Retinal pigment epithelial cell (primary cell): ENCODE measurements around the gene DDX10.

Experiments used
- DNase-seq: peaks from one replicate; pipeline ENCODE4 v3.0.0-alpha.2; 2010; ENCODE audit warnings: low read depth
- H3K4me3 ChIP-seq: 2 replicates; pipeline ENCODE4 v1.5.1; 2011; ENCODE audit warnings: mild to moderate bottlenecking, low read length, control low read depth, moderate library complexity
- CTCF ChIP-seq: conservative IDR thresholded peaks from 2 replicates; pipeline ENCODE4 v1.5.1; 2011; ENCODE audit warnings: low read depth, low read length, control low read depth, inconsistent platforms

The DDX10 gene

DNA sequence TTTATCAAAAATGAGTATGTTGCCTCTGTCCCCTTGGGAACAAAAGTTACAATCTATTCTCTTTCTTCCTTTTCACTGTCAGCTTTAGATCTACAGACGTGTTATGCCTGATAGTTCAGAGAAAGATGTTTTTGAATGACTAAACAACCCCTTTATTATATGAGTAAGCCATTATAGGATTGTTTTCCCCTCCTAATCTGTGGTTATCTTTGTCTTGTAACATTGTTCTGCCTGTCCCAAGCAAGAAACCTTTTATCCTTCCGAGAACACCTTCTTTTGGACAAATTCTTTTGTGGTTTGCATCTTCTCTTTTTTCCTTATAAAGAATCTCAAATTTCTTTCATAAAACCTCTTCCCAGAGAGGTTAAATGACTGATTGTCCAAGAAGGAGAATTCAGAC is 208.4 kb downstream of the DDX10 start:
- no peak for TF ChIP-seq CTCF
- no peak for DNase-seq
- H3K4me3 ChIP-seq = no peak overlapping the region

DNA sequence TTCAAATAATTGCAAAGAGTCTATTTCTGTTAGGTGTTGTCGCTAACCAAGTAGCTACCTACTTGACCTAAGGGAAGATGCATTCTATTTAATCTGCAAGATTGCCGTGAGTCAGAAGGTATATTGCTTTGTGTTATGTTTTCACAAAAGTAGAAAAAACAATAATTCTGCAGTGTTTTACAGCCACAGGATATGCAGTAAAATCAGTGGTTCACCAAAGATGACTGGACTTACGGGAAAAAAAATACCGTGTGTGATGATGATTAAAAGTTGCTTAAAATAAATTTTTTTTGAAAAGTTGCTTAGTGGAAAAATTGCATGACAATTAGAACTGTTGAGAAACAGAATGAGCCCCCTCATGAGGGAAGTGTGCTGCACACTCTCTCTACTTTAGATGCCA is 209.1 kb downstream of the DDX10 start:
- no peak overlapping the region for H3K4me3 ChIP-seq
- TF ChIP-seq CTCF = no peak
- DNase-seq = no peak

GRCh38 chr11:108875134-108875533 is 210.3 kb downstream of the DDX10 start:
- H3K4me3 ChIP-seq = no peak overlapping the region
- no peak for DNase-seq
- no peak for TF ChIP-seq CTCF

GRCh38 chr11:108877178-108877577 is 212.3 kb downstream of the DDX10 start:
- no peak overlapping the region for H3K4me3 ChIP-seq
- no peak for TF ChIP-seq CTCF

GRCh38 chr11:108880510-108880909 is 215.6 kb downstream of the DDX10 start:
- no peak for DNase-seq

More at GRCh38 chr11:108877178-108877577, 212.3 kb downstream of the DDX10 start:
- DNase-seq = no peak

GRCh38 chr11:108881131-108881530 is 216.3 kb downstream of the DDX10 start:
- H3K4me3 ChIP-seq = no peak overlapping the region
- DNase-seq = peak; percentile 68
- TF ChIP-seq CTCF = no peak

More at GRCh38 chr11:108880510-108880909, 215.6 kb downstream of the DDX10 start:
- no peak overlapping the region for H3K4me3 ChIP-seq
- no peak for TF ChIP-seq CTCF

DNA sequence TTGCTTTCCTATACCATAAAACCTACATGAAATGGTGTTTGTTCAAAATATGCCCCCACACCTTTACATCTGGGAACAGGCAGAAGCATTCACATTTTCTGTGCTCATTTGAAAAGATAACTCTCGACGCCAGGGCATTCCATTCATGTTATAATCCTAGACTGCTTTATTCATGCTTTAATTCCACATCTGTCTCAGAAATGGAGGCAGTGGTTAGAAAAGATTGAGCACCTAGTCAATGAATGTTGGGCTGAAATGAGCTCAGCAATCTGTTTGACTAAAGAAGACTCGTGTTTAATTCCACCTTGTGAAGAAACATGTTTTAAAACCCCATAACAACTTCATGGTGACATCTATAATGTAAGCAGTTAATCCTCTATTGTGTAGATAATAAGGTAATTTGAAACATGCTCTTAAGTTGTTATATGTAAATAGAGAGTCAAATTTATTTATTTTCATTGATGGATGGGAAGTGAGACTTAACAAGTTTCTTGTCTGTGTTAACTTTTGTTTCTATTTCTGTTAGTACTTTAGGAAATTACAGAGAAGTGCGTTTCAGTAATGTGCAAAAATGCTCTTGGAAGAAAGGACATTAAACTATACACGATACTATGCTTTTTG is 217.5 kb downstream of the DDX10 start:
- H3K4me3 ChIP-seq = no peak overlapping the region
- DNase-seq = no peak
- TF ChIP-seq CTCF = no peak
